GM12875 (cell line): ENCODE results near the gene MCM7.
A peak's percentile ranks its signal among the peaks of the same experiment; 100 is the strongest.
"Not testable (repeated sequence)": the region's sequence is repeated elsewhere in the genome, so short reads cannot be mapped to it uniquely, and the experiment has no call there.

Source experiments
- H3K4me3 ChIP-seq: one replicate; pipeline ENCODE4 v1.5.1; 2011; ENCODE audit warnings: low read depth, low read length, control low read depth
- TF ChIP-seq, protein P1 (sequence below): IDR thresholded peaks from 2 replicates; pipeline ENCODE4 v1.5.1; 2011; ENCODE audit warnings: low read depth, mild to moderate bottlenecking, control low read depth, inconsistent platforms, low read length, moderate library complexity, borderline replicate concordance; ENCODE audit not compliant: insufficient read depth

MCM7 gene

DNA sequence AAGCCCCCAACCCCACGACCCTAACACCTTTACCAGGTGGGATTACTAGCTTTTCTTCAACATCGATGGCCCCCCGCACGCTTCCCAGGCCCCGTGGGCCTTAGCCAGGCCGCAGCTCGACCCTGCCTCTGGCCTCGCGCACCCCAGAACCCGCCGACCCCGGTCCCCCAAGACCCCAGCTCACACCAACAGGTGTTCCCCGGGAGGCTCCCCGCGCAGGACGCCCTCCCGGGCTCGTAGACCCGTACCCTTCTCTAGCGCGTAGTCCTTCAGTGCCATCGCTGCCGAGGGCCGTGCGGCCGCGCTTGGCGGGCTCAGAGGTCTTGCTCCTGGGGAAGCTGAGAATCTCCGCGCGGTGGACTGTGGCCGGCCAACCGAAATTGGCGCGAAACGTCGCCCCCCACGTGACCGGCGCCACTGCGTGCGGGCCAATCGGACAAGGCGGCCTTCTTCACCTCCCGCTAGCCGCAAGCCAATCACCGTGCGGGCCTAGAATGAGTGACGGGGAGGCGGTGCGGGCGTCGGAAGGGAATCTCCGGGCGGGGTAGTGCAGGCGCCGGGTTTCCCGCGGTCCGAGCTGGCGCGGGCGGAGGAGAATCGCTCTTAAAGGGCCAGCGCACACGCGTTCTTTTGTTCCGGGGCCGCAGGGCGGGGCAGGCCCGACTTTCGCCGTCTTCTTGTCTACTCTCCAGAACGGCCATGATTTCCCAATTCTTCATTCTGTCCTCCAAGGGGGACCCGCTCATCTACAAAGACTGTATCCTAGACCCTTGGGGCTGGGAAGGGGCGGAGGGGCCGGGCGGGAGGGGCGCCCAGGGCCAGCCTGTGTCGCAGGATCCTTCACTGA lies at the start of gene MCM7, which contains the start of gene AP4M1:
MCM7 (minus strand) TSS at position 382 of the 847 bp plus-strand sequence; CDS start at position 279, 103 bp downstream.
AP4M1 (plus strand) TSS at position 628 of the 847 bp plus-strand sequence; CDS start at position 700, 72 bp downstream.
- TF ChIP-seq, protein P1, sequence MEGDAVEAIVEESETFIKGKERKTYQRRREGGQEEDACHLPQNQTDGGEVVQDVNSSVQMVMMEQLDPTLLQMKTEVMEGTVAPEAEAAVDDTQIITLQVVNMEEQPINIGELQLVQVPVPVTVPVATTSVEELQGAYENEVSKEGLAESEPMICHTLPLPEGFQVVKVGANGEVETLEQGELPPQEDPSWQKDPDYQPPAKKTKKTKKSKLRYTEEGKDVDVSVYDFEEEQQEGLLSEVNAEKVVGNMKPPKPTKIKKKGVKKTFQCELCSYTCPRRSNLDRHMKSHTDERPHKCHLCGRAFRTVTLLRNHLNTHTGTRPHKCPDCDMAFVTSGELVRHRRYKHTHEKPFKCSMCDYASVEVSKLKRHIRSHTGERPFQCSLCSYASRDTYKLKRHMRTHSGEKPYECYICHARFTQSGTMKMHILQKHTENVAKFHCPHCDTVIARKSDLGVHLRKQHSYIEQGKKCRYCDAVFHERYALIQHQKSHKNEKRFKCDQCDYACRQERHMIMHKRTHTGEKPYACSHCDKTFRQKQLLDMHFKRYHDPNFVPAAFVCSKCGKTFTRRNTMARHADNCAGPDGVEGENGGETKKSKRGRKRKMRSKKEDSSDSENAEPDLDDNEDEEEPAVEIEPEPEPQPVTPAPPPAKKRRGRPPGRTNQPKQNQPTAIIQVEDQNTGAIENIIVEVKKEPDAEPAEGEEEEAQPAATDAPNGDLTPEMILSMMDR: no peak
- peak within 1 kb of the TSS; percentile 82 for H3K4me3 ChIP-seq

DNA sequence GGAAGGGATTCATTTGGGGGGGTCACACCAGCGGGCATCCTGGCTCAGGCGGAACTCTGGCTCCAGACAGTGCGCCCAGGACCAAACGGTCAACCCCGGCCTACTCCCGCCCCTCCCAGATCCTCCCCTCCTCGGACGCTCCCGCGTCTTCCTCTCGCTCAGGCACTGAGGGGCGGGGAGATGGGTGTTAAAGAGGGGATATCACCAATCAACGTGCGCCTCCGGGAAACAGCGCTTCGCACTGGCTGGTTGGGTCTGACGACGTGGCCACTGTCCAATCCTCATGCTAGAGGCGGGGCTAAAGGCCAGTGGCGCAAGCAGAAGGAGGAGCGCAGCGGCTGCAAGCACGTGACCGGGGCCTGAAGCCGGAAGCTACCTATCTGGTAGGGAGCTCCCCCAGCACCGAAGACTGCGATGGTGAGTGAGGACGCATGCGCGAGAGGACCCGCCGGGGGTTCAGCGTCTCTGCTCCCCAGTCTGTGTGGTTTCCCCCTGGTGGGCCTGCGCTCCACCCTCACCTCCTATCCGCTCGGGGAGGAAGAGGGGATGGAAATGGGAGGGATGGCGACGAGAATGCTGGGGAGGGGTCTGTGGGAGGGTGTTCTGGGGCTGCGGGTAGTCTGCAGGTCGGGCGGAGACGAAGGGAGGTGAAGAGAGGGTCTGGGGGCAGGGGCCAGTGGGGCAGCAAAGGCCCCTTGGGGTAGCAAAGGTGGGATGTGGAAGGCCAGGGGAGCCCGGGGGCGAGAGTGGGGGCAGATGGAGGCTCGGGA lies 47.5 kb upstream of the MCM7 start, which contains the start of gene LAMTOR4:
LAMTOR4 (plus strand) TSS at position 360 of the 770 bp plus-strand sequence; CDS start at position 415, 55 bp downstream.
- H3K4me3 ChIP-seq: peak within 1 kb of the TSS; percentile 84
- TF ChIP-seq, protein P1: no peak

DNA sequence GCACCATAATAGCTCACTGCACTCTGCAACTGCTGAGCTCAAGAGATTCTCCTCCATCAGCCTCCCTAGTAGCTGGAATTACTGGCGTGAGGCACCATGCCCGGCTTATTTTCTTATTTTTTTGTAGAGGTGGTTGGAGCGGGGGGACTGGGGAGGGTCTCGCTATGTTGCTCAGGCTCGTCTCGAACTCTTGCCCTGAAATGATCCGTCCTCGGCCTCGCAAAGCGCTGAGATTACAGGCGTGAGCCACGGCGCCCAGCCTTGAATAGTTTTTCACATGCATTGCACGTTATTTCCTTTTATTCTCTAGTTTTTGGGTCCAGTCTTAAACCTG lies 47.0 kb upstream of the MCM7 start:
- peak overlapping the region; percentile 37 for H3K4me3 ChIP-seq

DNA sequence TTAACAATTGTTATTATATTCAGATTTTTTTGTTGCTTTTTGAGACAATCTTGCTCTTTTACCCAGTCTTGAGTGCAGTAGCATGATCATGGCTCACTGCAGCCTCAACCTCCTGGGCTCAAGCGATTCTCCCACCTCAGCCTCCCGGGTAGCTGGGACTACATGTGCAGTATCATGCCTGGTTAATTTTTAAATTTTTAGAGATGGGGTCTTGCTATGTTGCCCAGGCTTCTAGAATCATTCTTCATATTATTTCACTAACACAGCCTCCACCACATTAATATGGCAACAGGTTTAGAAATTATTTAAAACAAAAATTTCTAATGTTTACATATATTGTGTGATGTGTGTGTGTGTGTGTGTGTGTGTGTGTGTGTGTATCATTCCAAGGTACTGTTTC lies 46.1 kb upstream of the MCM7 start:
- H3K4me3 ChIP-seq: no peak overlapping the region
- TF ChIP-seq, protein P1: no peak

More for the DNA sequence above, 47.0 kb upstream of the MCM7 start:
- TF ChIP-seq, protein P1: no peak

DNA sequence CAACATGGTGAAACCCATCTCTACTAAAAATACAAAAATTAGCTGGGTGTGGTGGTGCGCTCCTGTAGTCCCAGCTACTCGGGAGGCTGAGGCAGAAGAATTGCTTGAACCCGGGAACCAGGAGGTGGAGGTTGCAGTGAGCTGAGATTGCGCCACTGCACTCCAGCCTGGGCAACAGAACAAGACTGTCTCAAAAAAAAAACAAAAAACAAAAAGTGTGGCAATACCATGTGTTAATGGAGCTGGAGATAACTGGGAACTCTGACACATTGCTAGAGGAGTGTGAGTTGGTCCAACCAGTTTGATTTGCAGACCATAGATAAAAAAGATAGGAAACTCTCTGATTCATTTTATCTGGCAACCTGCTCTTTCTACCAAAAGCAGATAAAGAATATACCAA lies 45.2 kb upstream of the MCM7 start:
- not testable (repeated sequence) for H3K4me3 ChIP-seq

DNA sequence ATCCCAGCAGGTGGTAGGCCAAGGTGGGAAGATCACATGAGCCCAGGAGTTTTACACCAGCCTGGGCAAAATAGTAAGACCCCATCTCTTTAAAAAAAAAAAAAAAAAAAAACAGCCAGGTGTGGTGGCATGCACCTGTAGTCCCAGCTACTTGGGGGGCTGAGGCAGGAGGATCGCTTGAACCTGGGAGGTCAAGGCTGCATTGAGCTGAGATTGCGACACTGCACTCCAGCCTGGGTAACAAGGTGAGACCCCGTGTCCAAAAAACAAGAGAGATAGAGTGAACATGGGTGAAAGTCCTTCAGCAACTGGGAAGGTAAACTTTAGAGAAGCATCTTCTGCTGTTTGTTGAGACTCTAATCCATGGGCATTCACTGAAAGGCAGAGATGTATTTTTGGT lies 41.3 kb upstream of the MCM7 start:
- TF ChIP-seq, protein P1: no peak
- no peak overlapping the region for H3K4me3 ChIP-seq

DNA sequence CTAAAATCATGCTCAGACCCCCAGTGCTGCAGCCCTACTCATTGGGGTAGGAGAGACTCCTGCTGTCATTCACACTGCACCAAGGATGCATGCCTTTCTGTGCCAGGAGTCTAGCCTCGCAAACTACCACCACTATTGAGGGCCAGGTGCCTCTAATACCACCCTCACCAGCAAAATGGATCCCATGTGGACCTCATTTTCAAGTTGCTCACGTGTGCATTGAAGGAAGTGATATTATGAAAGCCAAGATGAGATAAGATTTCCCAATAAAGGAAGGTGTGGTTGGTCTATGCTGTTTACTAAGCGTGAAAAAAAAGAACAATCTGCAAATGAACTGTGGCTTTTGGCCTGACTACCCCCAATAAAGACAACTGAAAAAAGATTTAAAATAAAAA lies 40.4 kb upstream of the MCM7 start:
- H3K4me3 ChIP-seq: no peak overlapping the region
- TF ChIP-seq, protein P1: no peak
